Nephron (organoid): ENCODE data around the gene VCX2.
"Not testable (repeated sequence)": the region's sequence is repeated elsewhere in the genome, so short reads cannot be mapped to it uniquely, and the experiment has no call there.

Source experiments
- H3K27ac Mint-ChIP-seq, 3 experiments: 2 replicates each; pipeline ENCODE4 v1.8.0; 2020; ENCODE audit warnings: mixed read lengths in 3 of 3, mild to moderate bottlenecking in 2 of 3, moderate library complexity in 1 of 3
- H3K27me3 Mint-ChIP-seq: 2 replicates; pipeline ENCODE4 v1.8.0; 2021; ENCODE audit warnings: low read depth, mild to moderate bottlenecking, moderate library complexity, mixed read lengths
- H3K36me3 Mint-ChIP-seq: 2 replicates; pipeline ENCODE4 v1.8.0; 2020; ENCODE audit warnings: low read depth, mixed read lengths
- H3K4me1 Mint-ChIP-seq: 2 replicates; pipeline ENCODE4 v1.8.0; 2020; ENCODE audit warnings: mixed read lengths
- H3K4me3 Mint-ChIP-seq, 3 experiments: 2 replicates each; pipeline ENCODE4 v1.8.0; 2020; ENCODE audit warnings: mild to moderate bottlenecking in 3 of 3, mixed read lengths in 3 of 3, moderate library complexity in 2 of 3
- H3K9me3 Mint-ChIP-seq: 2 replicates; pipeline ENCODE4 v1.8.0; 2020; ENCODE audit warnings: mixed read lengths
- TF ChIP-seq, protein P1 (sequence below), 3 experiments: fragments of 200-600 bp; sonication (generic); IDR thresholded peaks; one replicate each; pipeline ENCODE4 v1.5.0; 2021; ENCODE audit warnings: antibody characterized with exemption in 3 of 3; ENCODE audit not compliant: unreplicated experiment in 3 of 3

Gene VCX2

DNA sequence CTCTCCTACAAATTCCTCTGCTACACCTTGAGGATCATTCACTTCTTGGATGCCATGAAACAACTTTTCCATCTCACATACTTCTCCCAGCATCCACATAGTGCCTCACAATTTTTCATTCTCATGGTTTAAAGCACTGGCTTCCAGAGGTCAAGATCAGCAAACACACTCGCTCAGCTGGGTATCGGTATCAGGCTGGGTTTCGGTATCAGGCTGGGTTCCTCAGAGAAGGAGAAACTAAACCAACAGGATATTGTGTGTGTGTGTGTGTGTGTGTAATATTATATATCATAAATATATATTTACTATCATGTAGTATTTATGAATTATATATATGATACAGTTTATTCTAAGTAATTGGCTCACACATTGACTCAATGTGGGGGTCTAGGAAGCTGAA lies at the start of gene VCX2:
TSS of gene VCX2 (minus strand) at position 99 of the 400 bp plus-strand sequence. CDS start 624 bp downstream, outside the sequence.
- not testable (repeated sequence) for H3K27ac Mint-ChIP-seq, H3K4me3 Mint-ChIP-seq, H3K9me3 Mint-ChIP-seq, H3K27me3 Mint-ChIP-seq, H3K4me1 Mint-ChIP-seq, H3K36me3 Mint-ChIP-seq

DNA sequence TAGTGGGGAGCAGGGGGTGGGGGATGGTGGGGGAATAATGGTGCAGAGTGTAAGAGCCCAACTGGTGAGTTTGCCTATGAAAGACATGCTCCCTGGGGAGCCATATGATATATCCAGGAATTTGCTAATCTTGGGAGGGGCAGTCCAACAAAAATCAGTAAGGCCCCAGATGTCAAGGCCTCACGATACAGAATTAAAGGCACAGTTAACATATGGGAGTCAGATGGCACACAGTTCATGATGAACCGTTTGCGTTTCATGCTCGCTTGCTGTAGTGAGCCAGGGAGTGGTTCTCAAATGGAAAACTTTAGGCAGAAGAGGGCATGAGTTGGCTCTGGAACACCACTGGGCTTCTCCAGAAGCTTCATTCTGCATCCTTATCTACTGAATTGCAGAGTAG lies 33.9 kb upstream of the VCX2 start:
- Mint-ChIP-seq H3K9me3 (no peaks in the 10 kb centered on the region), H3K4me1 (no peaks in the 10 kb centered on the region), H3K4me3 (no peak overlapping the region), H3K27ac (no peak overlapping the region), H3K36me3 (no peaks in the 10 kb centered on the region), H3K27me3 (peaks cover 3% of the 10 kb centered on the region)
- TF ChIP-seq, protein P1, sequence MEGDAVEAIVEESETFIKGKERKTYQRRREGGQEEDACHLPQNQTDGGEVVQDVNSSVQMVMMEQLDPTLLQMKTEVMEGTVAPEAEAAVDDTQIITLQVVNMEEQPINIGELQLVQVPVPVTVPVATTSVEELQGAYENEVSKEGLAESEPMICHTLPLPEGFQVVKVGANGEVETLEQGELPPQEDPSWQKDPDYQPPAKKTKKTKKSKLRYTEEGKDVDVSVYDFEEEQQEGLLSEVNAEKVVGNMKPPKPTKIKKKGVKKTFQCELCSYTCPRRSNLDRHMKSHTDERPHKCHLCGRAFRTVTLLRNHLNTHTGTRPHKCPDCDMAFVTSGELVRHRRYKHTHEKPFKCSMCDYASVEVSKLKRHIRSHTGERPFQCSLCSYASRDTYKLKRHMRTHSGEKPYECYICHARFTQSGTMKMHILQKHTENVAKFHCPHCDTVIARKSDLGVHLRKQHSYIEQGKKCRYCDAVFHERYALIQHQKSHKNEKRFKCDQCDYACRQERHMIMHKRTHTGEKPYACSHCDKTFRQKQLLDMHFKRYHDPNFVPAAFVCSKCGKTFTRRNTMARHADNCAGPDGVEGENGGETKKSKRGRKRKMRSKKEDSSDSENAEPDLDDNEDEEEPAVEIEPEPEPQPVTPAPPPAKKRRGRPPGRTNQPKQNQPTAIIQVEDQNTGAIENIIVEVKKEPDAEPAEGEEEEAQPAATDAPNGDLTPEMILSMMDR (IDR thresholded peaks at IDR 0.05; ENCODE audit: unreplicated experiment in 3 of 3) = no peak

DNA sequence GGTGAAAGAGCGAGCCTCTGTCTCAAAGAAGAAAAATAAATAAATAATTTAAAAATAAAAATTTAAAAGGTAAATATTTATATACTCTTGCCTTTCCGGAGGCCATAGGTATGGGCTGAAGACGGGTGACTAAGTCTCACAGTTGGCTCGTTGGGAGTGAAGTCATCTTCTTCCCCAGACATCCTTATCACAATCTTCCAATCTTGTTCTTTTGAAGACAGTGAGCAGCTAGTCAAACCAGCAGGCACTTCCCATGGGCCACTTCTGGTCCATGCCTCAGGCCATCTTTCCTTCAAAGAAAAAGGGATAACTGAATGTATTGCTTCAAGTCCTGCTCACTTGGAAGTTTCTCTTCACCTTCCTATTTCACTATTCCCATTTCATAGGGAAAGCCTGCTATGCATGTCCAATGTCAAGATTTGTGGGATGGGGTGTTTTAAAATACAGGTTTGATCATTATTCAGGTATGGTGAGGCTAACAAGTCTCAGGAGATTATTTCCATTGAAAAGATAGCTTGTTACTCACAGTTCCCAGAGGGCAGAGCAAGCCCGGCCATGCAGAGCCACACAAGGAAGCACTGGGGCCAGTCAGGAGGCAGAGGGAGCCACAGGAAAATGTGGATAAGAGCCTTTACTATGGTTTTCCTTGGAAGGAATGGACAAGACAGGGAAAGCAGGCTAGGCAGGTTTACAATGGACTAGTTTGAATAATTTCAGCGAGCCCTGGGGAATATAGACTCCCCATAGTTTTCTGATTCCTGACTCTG lies 33.3 kb upstream of the VCX2 start:
- peaks cover 3% of the 10 kb centered on the region for H3K27me3 Mint-ChIP-seq
- H3K4me1 Mint-ChIP-seq = no peaks in the 10 kb centered on the region
- no peak overlapping the region for H3K4me3 Mint-ChIP-seq
- no peaks in the 10 kb centered on the region for H3K9me3 Mint-ChIP-seq
- no peaks in the 10 kb centered on the region for H3K36me3 Mint-ChIP-seq
- no peak overlapping the region for H3K27ac Mint-ChIP-seq
- TF ChIP-seq, protein P1 (IDR thresholded peaks at IDR 0.05; ENCODE audit: unreplicated experiment in 3 of 3) = no peak

DNA sequence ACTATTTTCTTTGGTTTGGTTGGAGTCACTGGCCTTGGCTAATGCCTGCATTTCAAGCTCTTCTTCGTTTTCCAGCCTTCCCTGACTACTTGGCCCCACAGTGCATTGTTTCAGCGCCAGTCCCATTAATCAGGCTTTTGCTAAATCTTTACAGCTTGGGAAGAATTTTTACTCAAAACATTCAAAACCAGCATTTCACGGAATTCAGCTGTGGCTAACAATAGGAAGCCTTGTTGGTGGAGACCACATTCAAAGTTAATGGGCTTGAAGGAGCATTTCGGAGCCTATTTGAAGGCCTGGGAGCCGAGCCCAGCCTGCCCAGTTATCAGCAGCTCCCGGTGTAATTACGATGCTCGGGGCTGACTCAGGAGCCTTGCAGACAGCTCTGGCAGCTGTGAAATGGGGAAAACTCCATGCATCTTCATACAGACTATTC lies 30.8 kb upstream of the VCX2 start:
- H3K9me3 Mint-ChIP-seq = no peaks in the 10 kb centered on the region

DNA sequence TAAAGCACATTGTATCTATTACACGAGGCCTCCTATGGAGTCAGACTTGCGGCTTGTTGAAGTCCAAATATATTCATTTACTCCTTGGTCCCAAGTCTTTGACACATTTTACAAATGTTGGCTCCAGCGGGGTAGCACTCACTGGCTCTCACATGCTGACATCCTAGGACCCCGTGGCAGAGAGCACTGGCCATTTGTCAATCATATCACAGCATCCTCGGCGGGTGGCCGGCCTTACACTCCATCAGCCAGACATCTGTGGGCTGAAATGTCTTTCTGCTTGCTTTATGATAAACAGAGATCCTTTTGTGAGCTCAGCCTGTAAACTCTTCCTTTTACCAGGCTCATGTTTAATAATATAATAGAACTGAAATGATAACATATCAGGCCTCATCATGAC lies 25.7 kb upstream of the VCX2 start:
- Mint-ChIP-seq H3K36me3 (no peaks in the 10 kb centered on the region), H3K27me3 (no peaks in the 10 kb centered on the region), H3K27ac (no peak overlapping the region), H3K4me3 (no peak overlapping the region), H3K4me1 (no peaks in the 10 kb centered on the region), H3K9me3 (no peaks in the 10 kb centered on the region)
- TF ChIP-seq, protein P1 (IDR thresholded peaks at IDR 0.05; ENCODE audit: unreplicated experiment in 3 of 3) = no peak

More for the DNA sequence above, 30.8 kb upstream of the VCX2 start:
- no peak overlapping the region for H3K4me3 Mint-ChIP-seq
- H3K4me1 Mint-ChIP-seq = no peaks in the 10 kb centered on the region
- no peaks in the 10 kb centered on the region for H3K36me3 Mint-ChIP-seq
- TF ChIP-seq, protein P1 (IDR thresholded peaks at IDR 0.05; ENCODE audit: unreplicated experiment in 3 of 3) = no peak
- no peak overlapping the region for H3K27ac Mint-ChIP-seq
- H3K27me3 Mint-ChIP-seq = peaks cover 3% of the 10 kb centered on the region

DNA sequence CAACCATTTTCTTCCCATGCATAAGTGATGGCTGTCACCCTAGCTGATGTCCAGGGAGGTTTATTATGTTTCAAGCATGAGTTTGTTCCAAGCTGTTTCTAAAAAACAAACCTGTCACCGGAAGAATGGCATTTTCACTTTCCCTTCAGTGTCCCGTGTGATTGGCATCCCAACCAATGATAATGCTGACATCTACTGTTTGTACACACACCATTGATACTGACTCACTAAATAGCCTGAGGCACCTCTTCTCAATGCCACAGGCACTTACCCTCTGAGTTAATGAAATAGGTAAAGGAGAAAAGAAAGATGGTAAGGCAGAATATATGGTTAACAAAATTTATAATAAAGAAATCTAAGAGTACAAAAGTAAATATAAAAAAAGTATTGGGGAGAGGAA lies 23.1 kb upstream of the VCX2 start:
- Mint-ChIP-seq H3K27ac (no peak overlapping the region), H3K27me3 (no peaks in the 10 kb centered on the region), H3K36me3 (no peaks in the 10 kb centered on the region), H3K4me1 (no peaks in the 10 kb centered on the region), H3K9me3 (no peaks in the 10 kb centered on the region), H3K4me3 (no peak overlapping the region)
- TF ChIP-seq, protein P1 (IDR thresholded peaks at IDR 0.05; ENCODE audit: unreplicated experiment in 3 of 3) = no peak
